Stimulated activated CD8-positive, alpha-beta memory T cell treated with anti-CD3 and anti-CD28 coated beads, Interleukin-7, amount 100 ng/mL, for 1 hour (primary cell): ENCODE measurements around the gene RAB11A.

Source experiments
- DNase-seq, 2 donors: peaks; one replicate each; pipeline ENCODE4 v3.0.0-alpha.2; 2020; ENCODE audit warnings: low read depth in 2 of 2

The RAB11A gene

GRCh38 chr15:65916664-65917406, 47.5 kb downstream of the RAB11A start:
- no peak for DNase-seq

- DNase-seq, result no peak
Measured at GRCh38 chr15:65917407-65917756, 48.1 kb downstream of the RAB11A start.

GRCh38 chr15:65917936-65918335, 48.6 kb downstream of the RAB11A start:
- no peak for DNase-seq

- no peak for DNase-seq
Measured at GRCh38 chr15:65918357-65918920, 49.1 kb downstream of the RAB11A start.

GRCh38 chr15:65918945-65919344, 49.7 kb downstream of the RAB11A start:
- DNase-seq, result no peak

- no peak for DNase-seq
Measured at GRCh38 chr15:65919353-65919752, 50.1 kb downstream of the RAB11A start.

- no peak for DNase-seq
Measured at GRCh38 chr15:65920121-65920520, 50.8 kb downstream of the RAB11A start.

GRCh38 chr15:65920825-65921309, 51.6 kb downstream of the RAB11A start:
- DNase-seq, result no peak

- no peak for DNase-seq
Measured at GRCh38 chr15:65921780-65922179, 52.5 kb downstream of the RAB11A start.

- DNase-seq, result no peak
Measured at GRCh38 chr15:65922621-65923020, 53.3 kb downstream of the RAB11A start.

- no peak for DNase-seq
Measured at GRCh38 chr15:65923264-65923663, 54.0 kb downstream of the RAB11A start.

- no peak for DNase-seq
Measured at GRCh38 chr15:65924004-65924403, 54.7 kb downstream of the RAB11A start.

- no peak for DNase-seq
Measured at GRCh38 chr15:65925338-65925737, 56.0 kb downstream of the RAB11A start.

- DNase-seq, result no peak
Measured at GRCh38 chr15:65926459-65926858, 57.2 kb downstream of the RAB11A start.

GRCh38 chr15:65926899-65927298, 57.6 kb downstream of the RAB11A start:
- DNase-seq, result no peak

GRCh38 chr15:65927545-65927944, 58.3 kb downstream of the RAB11A start:
- DNase-seq, result no peak

- DNase-seq, result no peak
Measured at GRCh38 chr15:65929573-65929972, 60.3 kb downstream of the RAB11A start.

GRCh38 chr15:65930134-65930533, 60.8 kb downstream of the RAB11A start:
- no peak for DNase-seq

- DNase-seq, result no peak
Measured at GRCh38 chr15:65931221-65931620, 61.9 kb downstream of the RAB11A start.

GRCh38 chr15:65935391-65935790, 66.1 kb downstream of the RAB11A start:
- no peak for DNase-seq

- no peak for DNase-seq
Measured at GRCh38 chr15:65936282-65936681, 67.0 kb downstream of the RAB11A start.

- DNase-seq, result no peak
Measured at GRCh38 chr15:65937054-65937453, 67.8 kb downstream of the RAB11A start.

- no peak for DNase-seq
Measured at GRCh38 chr15:65937476-65937875, 68.2 kb downstream of the RAB11A start.

GRCh38 chr15:65938604-65939003, 69.3 kb downstream of the RAB11A start:
- DNase-seq, result no peak
